Measurements from ENCODE around the gene TAF6.

GRCh38 chr7:100166317-100166940 is 47.3 kb upstream of the TAF6 start:
- TF ChIP-seq EZH2phosphoT487 (IDR thresholded peaks at IDR 0.05; ENCODE audit: insufficient read depth, low read depth) (no peak), EZH2 (IDR thresholded peaks at IDR 0.05; ENCODE audit: insufficient read depth, poor library complexity, severe bottlenecking) (no peak)
